ENCODE data around the gene NOS1AP.

GRCh38 chr1:162094271-162094670 lies 24.8 kb downstream of the NOS1AP start:
- TF ChIP-seq CTCF (conservative IDR thresholded peaks at IDR 0.05), result no peak
- TF ChIP-seq ZFX (IDR thresholded peaks at IDR 0.05), result no peak

Measured in C4-2B (cell line).